AG09309 (cell line): ENCODE results near the gene TAF5L.

Experiments
- DNase-seq: peaks from one replicate; pipeline ENCODE4 v3.0.0-alpha.2; 2010; ENCODE audit warnings: low read depth
- H3K4me3 ChIP-seq: 2 replicates; pipeline ENCODE4 v1.5.1; 2011; ENCODE audit warnings: mild to moderate bottlenecking, low read depth, low read length, moderate library complexity; ENCODE audit not compliant: control insufficient read depth
- CTCF ChIP-seq: IDR thresholded peaks from 2 replicates; pipeline ENCODE4 v1.5.1; 2011; ENCODE audit warnings: mild to moderate bottlenecking, low read depth, low read length, inconsistent platforms; ENCODE audit not compliant: insufficient read depth, control insufficient read depth; ENCODE audit errors: missing control alignments

The TAF5L gene

GRCh38 chr1:229621663-229622062, 4.3 kb downstream of the TAF5L start:
- no peak overlapping the region for H3K4me3 ChIP-seq
- no peak for DNase-seq
- no peak for TF ChIP-seq CTCF

- TF ChIP-seq CTCF = no peak
- peak; percentile 80 for DNase-seq
- no peak overlapping the region for H3K4me3 ChIP-seq
These were observed 5.0 kb downstream of the TAF5L start for GRCh38 chr1:229620876-229621275.

GRCh38 chr1:229619614-229620013, 6.3 kb downstream of the TAF5L start:
- TF ChIP-seq CTCF = no peak
- no peak for DNase-seq
- no peak overlapping the region for H3K4me3 ChIP-seq

GRCh38 chr1:229619002-229619401, 6.9 kb downstream of the TAF5L start:
- TF ChIP-seq CTCF = no peak
- no peak overlapping the region for H3K4me3 ChIP-seq
- DNase-seq = no peak

GRCh38 chr1:229617351-229618100, 8.4 kb downstream of the TAF5L start:
- TF ChIP-seq CTCF = no peak

GRCh38 chr1:229614701-229615100, 11.2 kb downstream of the TAF5L start:
- no peak for DNase-seq
- no peak overlapping the region for H3K4me3 ChIP-seq
- no peak for TF ChIP-seq CTCF

More at GRCh38 chr1:229617351-229618100, 8.4 kb downstream of the TAF5L start:
- DNase-seq = no peak
- no peak overlapping the region for H3K4me3 ChIP-seq
